ENCODE measurements around the gene ISG20L2.

ISG20L2 gene

DNA sequence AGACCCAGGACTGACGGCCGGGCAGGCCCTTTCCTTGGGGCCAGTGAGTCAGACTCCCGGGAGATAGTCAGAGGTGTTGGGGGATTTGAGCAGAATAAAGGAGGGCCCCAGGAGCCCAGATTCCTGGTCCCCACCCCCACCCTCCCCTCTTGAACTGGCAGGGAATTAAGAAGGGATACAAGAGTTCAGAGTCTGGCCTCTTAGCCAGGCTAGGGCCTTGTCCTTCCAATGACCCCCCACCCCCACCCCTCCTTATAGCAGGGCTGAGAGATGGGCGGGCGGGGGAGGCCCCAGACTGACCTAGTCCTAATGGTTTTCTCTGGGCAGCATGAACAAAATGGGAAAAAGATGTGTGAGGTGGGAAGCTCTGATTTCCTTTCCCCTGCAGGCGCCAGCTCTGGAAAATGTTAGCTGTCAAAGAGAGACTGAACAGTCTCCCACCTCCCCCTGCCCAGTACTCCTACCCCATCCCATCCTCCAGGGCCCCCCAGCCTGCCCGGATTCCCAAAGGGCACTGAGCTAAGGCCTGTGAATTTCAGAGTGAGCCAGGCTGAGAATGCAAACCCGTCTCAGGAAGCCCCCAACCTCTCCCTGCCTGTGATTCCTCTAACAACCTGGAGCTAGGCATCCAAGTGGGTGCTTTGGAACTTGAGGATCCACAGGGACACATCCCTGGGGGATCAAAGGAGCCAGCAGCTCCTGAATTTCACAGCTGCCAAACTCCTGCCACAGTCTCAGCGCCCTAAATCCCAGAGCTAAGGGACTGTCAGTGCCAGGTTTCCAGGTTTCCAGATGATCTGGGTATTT, 17.4 kb downstream of the ISG20L2 start:
- no peak overlapping the region for H3K27ac Mint-ChIP-seq
- peaks cover 5 to 9% of the 10 kb centered on the region in 2 donors for H3K4me1 Mint-ChIP-seq
- peaks cover 1 to 9% of the 10 kb centered on the region in 2 donors for H3K27me3 Mint-ChIP-seq
- H3K36me3 Mint-ChIP-seq, result peaks cover 16 to 24% of the 10 kb centered on the region in 2 donors
- no peak for ATAC-seq (replicated peaks)
- H3K4me3 Mint-ChIP-seq, result no peak overlapping the region
- no peaks in the 10 kb centered on the region for H3K9me3 Mint-ChIP-seq
- no peak for DNase-seq

- Mint-ChIP-seq H3K9me3 (no peaks in the 10 kb centered on the region), H3K27ac (no peak overlapping the region), H3K36me3 (peaks cover 3 to 11% of the 10 kb centered on the region in 2 donors), H3K27me3 (peaks cover 14 to 18% of the 10 kb centered on the region in 2 donors), H3K4me1 (peaks cover 13 to 18% of the 10 kb centered on the region in 2 donors), H3K4me3 (no peak overlapping the region)
- ATAC-seq (replicated peaks), result no peak
- no peak for DNase-seq
These were observed 18.6 kb downstream of the ISG20L2 start for GRCh38 chr1:156709757-156710489.

- H3K27me3 Mint-ChIP-seq, result peaks cover 23 to 24% of the 10 kb centered on the region in 2 donors
- no peak for DNase-seq
- H3K9me3 Mint-ChIP-seq, result no peaks in the 10 kb centered on the region
- peak overlapping the region; percentile 25 for H3K27ac Mint-ChIP-seq
- peaks cover 0 to 7% of the 10 kb centered on the region in 2 donors for H3K36me3 Mint-ChIP-seq
- peaks cover 17 to 27% of the 10 kb centered on the region in 2 donors for H3K4me1 Mint-ChIP-seq
- ATAC-seq (replicated peaks), result no peak
- H3K4me3 Mint-ChIP-seq, result no peak overlapping the region
These were observed 19.5 kb downstream of the ISG20L2 start for GRCh38 chr1:156709031-156709430.

DNA sequence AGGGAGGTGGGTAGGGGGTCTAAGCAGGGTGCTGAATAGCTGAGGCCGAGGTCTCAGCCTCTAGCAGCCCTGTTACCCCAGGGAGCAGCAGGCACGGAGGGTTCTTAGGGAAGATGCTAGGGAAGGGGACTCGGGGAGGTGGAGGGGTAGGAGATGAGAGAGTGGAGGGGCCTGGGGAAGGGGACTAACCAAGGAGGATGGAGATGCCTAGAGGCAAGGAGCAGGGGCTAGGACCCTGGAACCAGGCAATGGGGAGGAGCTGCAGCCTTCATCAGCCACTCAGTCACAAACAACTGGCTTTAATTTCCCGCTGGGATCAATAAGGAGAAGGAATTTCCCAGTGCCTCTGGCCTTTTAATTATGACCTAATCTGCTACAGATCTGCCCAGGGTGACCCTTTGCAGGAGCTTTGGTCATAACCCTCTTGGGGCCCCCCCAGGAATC, 20.3 kb downstream of the ISG20L2 start:
- Mint-ChIP-seq H3K4me3 (no peak overlapping the region), H3K27me3 (peaks cover 30% of the 10 kb centered on the region in 2 donors), H3K9me3 (no peaks in the 10 kb centered on the region), H3K27ac (no peak overlapping the region), H3K4me1 (peaks cover 17 to 32% of the 10 kb centered on the region in 2 donors), H3K36me3 (peaks cover 0 to 7% of the 10 kb centered on the region in 2 donors)
- ATAC-seq (replicated peaks), result no peak
- DNase-seq, result no peak

- ATAC-seq (replicated peaks), result no peak
- H3K36me3 Mint-ChIP-seq, result peaks cover 0 to 4% of the 10 kb centered on the region in 2 donors
- H3K9me3 Mint-ChIP-seq, result no peaks in the 10 kb centered on the region
- H3K27me3 Mint-ChIP-seq, result peaks cover 35 to 37% of the 10 kb centered on the region in 2 donors
- H3K27ac Mint-ChIP-seq, result peak overlapping the region; percentile 37
- H3K4me3 Mint-ChIP-seq, result no peak overlapping the region
- no peak for DNase-seq
- peaks cover 17 to 32% of the 10 kb centered on the region in 2 donors for H3K4me1 Mint-ChIP-seq
These were observed 20.9 kb downstream of the ISG20L2 start for GRCh38 chr1:156707417-156708217.

DNA sequence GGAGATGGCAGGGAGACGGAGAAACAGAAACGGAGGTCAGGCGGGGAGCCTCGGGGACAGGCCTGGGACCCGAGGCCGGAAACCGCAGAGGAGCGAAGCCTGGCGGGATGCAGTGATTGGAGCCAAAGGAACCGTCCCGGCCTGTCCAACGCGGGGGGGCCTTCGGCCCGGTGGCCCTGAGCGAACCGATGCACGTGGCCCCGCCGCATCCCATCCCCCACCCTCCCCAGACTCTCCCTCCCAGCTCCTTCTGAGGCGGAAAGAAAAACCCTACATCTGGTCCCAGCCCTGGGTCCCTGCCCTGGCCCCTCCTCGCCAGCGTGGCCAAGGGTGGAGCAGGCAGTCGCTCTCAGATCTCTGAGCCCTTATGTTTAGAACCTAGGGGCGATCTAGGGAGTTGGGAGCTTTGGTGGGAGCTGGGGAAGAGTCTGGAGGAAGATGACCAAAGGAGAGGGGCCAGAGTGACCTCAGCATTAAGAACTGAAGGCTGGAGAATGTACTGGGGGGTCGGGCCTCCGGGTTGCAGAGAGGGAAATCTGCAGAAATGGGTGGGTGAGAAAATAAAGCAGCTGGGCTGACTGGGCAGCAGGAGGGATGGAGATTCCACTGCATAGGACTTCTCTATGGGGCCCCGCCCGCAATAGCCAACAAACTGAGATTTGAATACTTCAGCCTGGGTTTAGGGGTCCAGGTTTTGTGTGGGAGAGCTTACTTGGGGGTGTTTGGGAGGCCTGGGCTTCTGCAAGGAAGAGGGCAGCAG, 21.7 kb downstream of the ISG20L2 start:
- no peaks in the 10 kb centered on the region for H3K36me3 Mint-ChIP-seq

DNA sequence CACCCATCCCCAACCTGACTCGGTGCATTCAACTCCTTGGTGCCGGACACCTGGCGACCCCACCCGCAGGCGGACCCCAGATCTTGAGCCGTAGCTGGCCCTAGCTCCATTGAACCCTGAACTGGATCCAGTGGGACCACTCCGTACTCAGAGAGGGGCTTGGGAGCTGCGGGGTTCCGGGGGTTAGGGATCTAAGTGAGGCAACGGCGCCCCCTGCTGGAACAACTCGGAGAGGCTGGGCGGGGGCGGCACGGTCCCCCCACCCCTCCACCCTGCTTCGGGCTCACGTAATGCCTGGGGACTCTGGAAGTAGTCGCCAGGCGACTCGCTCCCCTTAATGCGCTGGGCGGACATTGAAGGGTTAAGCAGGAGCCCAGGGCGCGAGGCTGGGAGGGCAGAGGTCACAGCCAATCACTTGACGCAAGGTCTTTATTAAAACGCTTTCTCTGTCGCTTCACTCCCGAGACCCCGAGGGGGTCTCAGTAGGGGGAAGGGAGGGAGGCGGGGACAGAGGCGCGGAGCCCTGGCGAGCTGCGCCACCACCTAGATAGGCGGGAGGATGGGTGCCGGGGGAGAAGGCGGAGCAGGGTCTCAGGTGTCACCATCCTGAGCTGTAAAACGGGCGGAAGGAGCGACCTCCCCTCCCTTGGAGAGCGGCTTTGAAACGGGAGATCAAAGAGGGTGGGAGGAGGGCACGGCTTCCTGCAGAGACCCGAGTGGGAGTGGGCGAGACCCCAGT, 22.5 kb downstream of the ISG20L2 start:
- peak; percentile 35 for DNase-seq
- H3K4me1 Mint-ChIP-seq, result peaks cover 17 to 32% of the 10 kb centered on the region in 2 donors
- peak overlapping the region; percentile 85 to 90 for H3K4me3 Mint-ChIP-seq
- H3K27me3 Mint-ChIP-seq, result peaks cover 40 to 49% of the 10 kb centered on the region in 2 donors
- H3K9me3 Mint-ChIP-seq, result no peaks in the 10 kb centered on the region
- peak overlapping the region; percentile 96 for H3K27ac Mint-ChIP-seq
- H3K36me3 Mint-ChIP-seq, result no peaks in the 10 kb centered on the region
- ATAC-seq (replicated peaks), result peak; percentile 63 to 71

More for the DNA sequence above, 21.7 kb downstream of the ISG20L2 start:
- Mint-ChIP-seq H3K27me3 (peaks cover 35 to 42% of the 10 kb centered on the region in 2 donors), H3K4me1 (peaks cover 17 to 32% of the 10 kb centered on the region in 2 donors), H3K4me3 (peak overlapping the region; percentile 85 to 90), H3K9me3 (no peaks in the 10 kb centered on the region), H3K27ac (no peak overlapping the region)
- DNase-seq (no peak), ATAC-seq (replicated peaks) (peak in 1 of 2 donors; percentile 15)

GRCh38 chr1:156705321-156705917, 23.1 kb downstream of the ISG20L2 start, which contains the start of gene CRABP2:
TSS of gene CRABP2 (minus strand) at chr1:156705583. CDS start at chr1:156705446, 137 bp downstream.
- Mint-ChIP-seq H3K36me3 (no peaks in the 10 kb centered on the region), H3K4me3 (peak within 1 kb of the TSS; percentile 85 to 90), H3K9me3 (no peaks in the 10 kb centered on the region), H3K27me3 (peaks cover 47 to 56% of the 10 kb centered on the region in 2 donors), H3K4me1 (peaks cover 17 to 32% of the 10 kb centered on the region in 2 donors), H3K27ac (peak within 1 kb of the TSS; percentile 96)
- ATAC-seq (replicated peaks) (peak; percentile 53 to 61), DNase-seq (no peak)

- Mint-ChIP-seq H3K27ac (peak overlapping the region; percentile 71), H3K4me1 (peaks cover 17 to 32% of the 10 kb centered on the region in 2 donors), H3K4me3 (peak overlapping the region; percentile 85 to 90), H3K36me3 (peaks cover 1% of the 10 kb centered on the region in 2 donors), H3K27me3 (peaks cover 50 to 59% of the 10 kb centered on the region in 2 donors), H3K9me3 (no peaks in the 10 kb centered on the region)
- ATAC-seq (replicated peaks), result peak; percentile 27 to 40
- DNase-seq, result no peak
These were observed 23.6 kb downstream of the ISG20L2 start for GRCh38 chr1:156704930-156705320.

GRCh38 chr1:156704166-156704711, 24.3 kb downstream of the ISG20L2 start:
- H3K27me3 Mint-ChIP-seq, result peaks cover 55 to 66% of the 10 kb centered on the region in 2 donors
- no peak overlapping the region for H3K27ac Mint-ChIP-seq
- DNase-seq (no peak), ATAC-seq (replicated peaks) (no peak)
- H3K36me3 Mint-ChIP-seq, result peaks cover 3 to 6% of the 10 kb centered on the region in 2 donors
- peaks cover 17 to 32% of the 10 kb centered on the region in 2 donors for H3K4me1 Mint-ChIP-seq
- H3K4me3 Mint-ChIP-seq, result peak overlapping the region; percentile 18 to 85
- no peaks in the 10 kb centered on the region for H3K9me3 Mint-ChIP-seq

DNA sequence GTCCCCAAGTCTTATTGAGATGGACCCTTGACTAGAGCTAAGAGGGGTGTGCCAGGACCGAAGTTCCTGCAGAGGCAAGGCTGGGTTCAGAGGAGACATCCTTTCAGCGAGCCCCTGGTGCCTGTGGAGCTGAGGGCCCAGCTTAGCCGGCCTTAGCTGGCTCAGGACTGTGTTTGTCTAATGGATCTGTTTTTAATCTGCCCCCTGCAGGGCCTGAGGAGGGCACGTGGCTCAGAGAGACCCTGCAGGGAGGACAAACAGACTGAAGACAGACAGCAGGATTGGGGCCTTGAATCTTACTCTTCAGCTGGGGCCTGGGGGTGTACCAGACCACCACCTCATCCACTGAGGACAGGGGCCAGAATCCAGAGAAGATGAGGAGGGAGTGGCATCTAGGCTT, 24.8 kb downstream of the ISG20L2 start:
- Mint-ChIP-seq H3K27ac (no peak overlapping the region), H3K4me1 (peaks cover 17 to 32% of the 10 kb centered on the region in 2 donors), H3K36me3 (peaks cover 6 to 10% of the 10 kb centered on the region in 2 donors), H3K9me3 (no peaks in the 10 kb centered on the region), H3K27me3 (peaks cover 60 to 71% of the 10 kb centered on the region in 2 donors), H3K4me3 (no peak overlapping the region)
- no peak for ATAC-seq (replicated peaks)
- no peak for DNase-seq

GRCh38 chr1:156703336-156703735, 25.2 kb downstream of the ISG20L2 start:
- Mint-ChIP-seq H3K27me3 (peaks cover 64 to 75% of the 10 kb centered on the region in 2 donors), H3K4me1 (peaks cover 17 to 32% of the 10 kb centered on the region in 2 donors), H3K27ac (no peak overlapping the region), H3K9me3 (no peaks in the 10 kb centered on the region), H3K36me3 (peaks cover 7 to 11% of the 10 kb centered on the region in 2 donors), H3K4me3 (no peak overlapping the region)
- no peak for ATAC-seq (replicated peaks)
- DNase-seq, result no peak
